ENCODE data around the gene FREM2.
A peak's percentile ranks its signal among the peaks of the same experiment; 100 is the strongest.

Gene FREM2

DNA sequence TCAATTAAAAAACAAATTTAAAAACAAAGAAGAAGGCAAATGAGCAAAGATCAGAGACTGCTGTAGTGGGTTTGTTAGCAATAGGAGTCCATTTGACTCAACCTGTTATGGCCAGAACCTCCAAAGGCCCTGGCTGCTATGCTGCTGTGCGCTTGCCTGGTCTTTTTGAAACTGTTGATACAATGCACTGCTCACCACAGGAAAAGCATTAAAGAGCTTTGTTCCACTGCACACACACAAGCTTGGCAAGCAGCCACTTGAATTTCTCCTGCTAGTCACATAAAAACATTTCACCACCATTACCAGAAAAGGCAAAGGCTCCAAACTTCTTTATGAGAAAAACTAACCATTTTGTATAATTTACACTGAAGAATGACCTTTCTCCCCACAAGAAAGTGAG, 132.2 kb downstream of the FREM2 start:
- Histone ChIP-seq H3K4me3 (replicated peaks; ENCODE audit: low read depth, low read length) (no peak overlapping the region), H3K36me3 (ENCODE audit: control insufficient read depth, insufficient read depth, low read length) (no peaks in the 10 kb centered on the region), H3K27me3 (replicated peaks; ENCODE audit: control insufficient read depth, insufficient read depth, low read length) (no peaks in the 10 kb centered on the region)
- TF ChIP-seq, protein P1, sequence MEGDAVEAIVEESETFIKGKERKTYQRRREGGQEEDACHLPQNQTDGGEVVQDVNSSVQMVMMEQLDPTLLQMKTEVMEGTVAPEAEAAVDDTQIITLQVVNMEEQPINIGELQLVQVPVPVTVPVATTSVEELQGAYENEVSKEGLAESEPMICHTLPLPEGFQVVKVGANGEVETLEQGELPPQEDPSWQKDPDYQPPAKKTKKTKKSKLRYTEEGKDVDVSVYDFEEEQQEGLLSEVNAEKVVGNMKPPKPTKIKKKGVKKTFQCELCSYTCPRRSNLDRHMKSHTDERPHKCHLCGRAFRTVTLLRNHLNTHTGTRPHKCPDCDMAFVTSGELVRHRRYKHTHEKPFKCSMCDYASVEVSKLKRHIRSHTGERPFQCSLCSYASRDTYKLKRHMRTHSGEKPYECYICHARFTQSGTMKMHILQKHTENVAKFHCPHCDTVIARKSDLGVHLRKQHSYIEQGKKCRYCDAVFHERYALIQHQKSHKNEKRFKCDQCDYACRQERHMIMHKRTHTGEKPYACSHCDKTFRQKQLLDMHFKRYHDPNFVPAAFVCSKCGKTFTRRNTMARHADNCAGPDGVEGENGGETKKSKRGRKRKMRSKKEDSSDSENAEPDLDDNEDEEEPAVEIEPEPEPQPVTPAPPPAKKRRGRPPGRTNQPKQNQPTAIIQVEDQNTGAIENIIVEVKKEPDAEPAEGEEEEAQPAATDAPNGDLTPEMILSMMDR (IDR thresholded peaks at IDR 0.05; ENCODE audit: insufficient read depth, low read length, poor library complexity, severe bottlenecking) = no peak
- DNase-seq (ENCODE audit: extremely low read depth, insufficient read length) = no peak

DNA sequence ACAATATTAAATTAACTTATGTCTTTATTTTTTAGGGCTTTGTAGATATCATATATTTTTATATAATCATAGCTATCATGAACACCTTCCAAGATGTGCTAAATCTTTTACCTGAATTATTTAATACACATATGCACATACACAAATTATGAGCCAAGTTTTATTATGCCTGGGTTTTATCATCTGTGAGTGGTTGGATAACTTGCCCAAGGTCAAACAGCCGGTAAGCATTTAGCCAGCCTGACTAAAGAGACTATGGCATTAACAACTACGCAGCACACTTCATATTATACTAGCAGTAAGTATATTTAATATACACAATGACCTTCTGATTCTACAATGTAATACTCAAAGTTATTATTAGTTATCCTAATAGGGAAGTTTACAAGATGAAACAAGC, 132.7 kb downstream of the FREM2 start:
- no peaks in the 10 kb centered on the region for H3K27me3 ChIP-seq (replicated peaks; ENCODE audit: control insufficient read depth, insufficient read depth, low read length)
- DNase-seq (ENCODE audit: extremely low read depth, insufficient read length) = no peak
- H3K36me3 ChIP-seq (ENCODE audit: control insufficient read depth, insufficient read depth, low read length) = no peaks in the 10 kb centered on the region
- H3K4me3 ChIP-seq (replicated peaks; ENCODE audit: low read depth, low read length) = no peak overlapping the region
- TF ChIP-seq, protein P1 (IDR thresholded peaks at IDR 0.05; ENCODE audit: insufficient read depth, low read length, poor library complexity, severe bottlenecking) = no peak

DNA sequence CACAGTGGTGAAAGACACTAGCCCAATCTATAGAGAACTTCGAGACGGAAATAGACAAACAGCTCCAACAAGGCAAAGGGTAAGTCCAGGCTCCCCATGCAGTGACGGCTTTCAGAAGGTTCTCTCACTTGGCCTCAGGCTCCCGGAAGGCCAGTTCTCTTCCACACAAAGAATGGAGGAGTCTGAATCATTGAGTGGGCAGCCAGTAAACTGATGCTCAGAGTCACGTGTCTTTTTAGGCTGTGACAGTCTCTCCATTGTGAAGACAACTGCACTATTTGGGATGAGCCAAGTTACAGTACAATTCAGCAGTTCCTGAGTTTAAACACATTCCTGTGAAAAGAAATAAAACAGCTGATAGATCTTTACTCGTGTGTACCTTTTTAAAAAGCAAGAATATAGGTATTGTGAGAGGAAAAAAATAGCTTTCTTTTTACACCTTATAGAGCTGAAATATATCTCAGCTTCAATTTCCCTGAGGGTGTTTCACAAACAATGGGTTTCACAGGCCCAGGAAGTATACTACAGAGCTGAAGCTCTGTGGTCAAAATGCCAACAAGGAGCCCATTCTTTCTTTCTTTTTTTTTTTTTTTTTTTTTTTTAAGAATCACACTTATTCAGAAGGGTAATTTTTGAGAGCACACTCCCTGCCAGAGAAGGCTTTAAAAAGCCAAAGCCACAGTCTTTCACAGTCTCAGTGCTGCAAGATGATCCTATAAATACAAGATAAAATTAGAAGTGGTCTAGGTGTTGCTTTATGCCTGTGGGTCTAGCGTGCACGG, 135.1 kb downstream of the FREM2 start:
- H3K36me3 ChIP-seq (ENCODE audit: control insufficient read depth, insufficient read depth, low read length) = no peaks in the 10 kb centered on the region
- TF ChIP-seq, protein P1 (IDR thresholded peaks at IDR 0.05; ENCODE audit: insufficient read depth, low read length, poor library complexity, severe bottlenecking) = no peak
- no peak for DNase-seq (ENCODE audit: extremely low read depth, insufficient read length)
- no peak overlapping the region for H3K4me3 ChIP-seq (replicated peaks; ENCODE audit: low read depth, low read length)
- H3K27me3 ChIP-seq (replicated peaks; ENCODE audit: control insufficient read depth, insufficient read depth, low read length) = no peaks in the 10 kb centered on the region

DNA sequence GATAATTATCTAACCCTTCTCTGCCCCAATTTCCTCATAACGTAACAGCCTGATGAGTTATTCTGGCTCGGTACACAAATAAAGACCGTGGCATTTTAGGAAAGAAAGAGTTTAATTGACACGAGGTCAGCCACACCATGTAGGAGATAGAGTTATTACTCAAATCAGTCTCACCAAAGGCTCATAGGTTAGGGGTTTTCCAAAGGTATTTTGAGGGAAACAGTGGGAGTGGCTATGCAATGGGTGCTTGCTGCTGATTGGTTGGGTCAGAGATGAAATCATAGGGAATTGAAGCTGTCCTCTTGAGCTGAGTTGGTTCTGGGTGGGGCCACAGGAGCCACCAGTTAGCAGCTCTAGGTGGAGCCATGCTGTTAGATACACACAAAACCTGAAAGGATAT, 137.5 kb downstream of the FREM2 start:
- TF ChIP-seq, protein P1 (IDR thresholded peaks at IDR 0.05; ENCODE audit: insufficient read depth, low read length, poor library complexity, severe bottlenecking) = no peak
- Histone ChIP-seq H3K36me3 (ENCODE audit: control insufficient read depth, insufficient read depth, low read length) (no peaks in the 10 kb centered on the region), H3K4me3 (replicated peaks; ENCODE audit: low read depth, low read length) (no peak overlapping the region), H3K27me3 (replicated peaks; ENCODE audit: control insufficient read depth, insufficient read depth, low read length) (no peaks in the 10 kb centered on the region)
- peak; percentile 19 for DNase-seq (ENCODE audit: extremely low read depth, insufficient read length)

DNA sequence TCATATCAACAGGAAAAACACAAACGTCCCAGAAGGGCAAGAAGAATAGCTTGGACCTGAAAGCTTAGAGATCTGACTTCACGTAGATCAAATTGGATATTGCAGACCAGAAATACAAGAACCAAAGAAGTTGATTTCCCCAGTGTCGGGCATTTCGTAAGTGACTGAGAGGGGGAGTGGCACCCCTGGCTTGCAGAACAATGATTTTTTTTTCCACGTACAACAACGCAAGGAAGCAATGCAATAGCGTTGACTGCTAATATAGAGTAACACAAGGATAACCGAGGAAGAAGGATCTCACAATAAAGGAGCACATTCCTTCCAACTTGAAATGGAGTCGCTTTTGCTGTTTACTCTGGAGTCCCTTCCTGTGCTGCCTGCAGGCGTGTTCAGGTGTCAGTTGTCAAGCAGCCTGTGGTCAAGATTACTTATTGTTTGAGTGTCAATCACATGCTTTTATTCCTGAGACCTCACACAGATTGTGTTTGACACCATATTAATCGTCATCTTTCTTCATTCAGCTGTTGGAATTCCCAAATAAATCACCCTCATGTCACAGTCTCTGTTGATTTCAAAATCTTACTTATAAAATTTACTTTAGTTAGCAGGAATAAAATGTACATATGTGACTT, 139.4 kb downstream of the FREM2 start:
- Histone ChIP-seq H3K27me3 (replicated peaks; ENCODE audit: control insufficient read depth, insufficient read depth, low read length) (no peaks in the 10 kb centered on the region), H3K4me3 (replicated peaks; ENCODE audit: low read depth, low read length) (no peak overlapping the region), H3K36me3 (ENCODE audit: control insufficient read depth, insufficient read depth, low read length) (no peaks in the 10 kb centered on the region)
- TF ChIP-seq, protein P1 (IDR thresholded peaks at IDR 0.05; ENCODE audit: insufficient read depth, low read length, poor library complexity, severe bottlenecking) = no peak
- DNase-seq (ENCODE audit: extremely low read depth, insufficient read length) = no peak

Measured in GM06990 (cell line).